ENCODE results near the gene CYP4V2. TPM values are rescaled to one million over a fixed set of nuclear protein-coding genes. Genes with fewer than 3 reads are reported as not detected.

The CYP4V2 gene
- total RNA-seq, 4 donors from 2014 or later, result 27.7 to 36.0 (median 31.7) TPM

GRCh38 chr4:186167605-186168004, 23.8 kb upstream of the CYP4V2 start:
- no peak for DNase-seq (ENCODE audit: low spot score)
- TF ChIP-seq CTCF (IDR thresholded peaks at IDR 0.05), result no peak
- no peak for ATAC-seq (ENCODE audit: low FRiP score)

GRCh38 chr4:186168750-186169149, 22.6 kb upstream of the CYP4V2 start:
- DNase-seq (ENCODE audit: low spot score), result no peak
- ATAC-seq (ENCODE audit: low FRiP score), result no peak
- no peak for TF ChIP-seq CTCF (IDR thresholded peaks at IDR 0.05)

- no peak for DNase-seq (ENCODE audit: low spot score)
- ATAC-seq (ENCODE audit: low FRiP score), result no peak
- no peak for TF ChIP-seq CTCF (IDR thresholded peaks at IDR 0.05)
Measured at GRCh38 chr4:186169333-186169944, 21.9 kb upstream of the CYP4V2 start.

GRCh38 chr4:186169945-186170802, 21.2 kb upstream of the CYP4V2 start:
- no peak for TF ChIP-seq CTCF (IDR thresholded peaks at IDR 0.05)
- DNase-seq (ENCODE audit: low spot score), result no peak
- ATAC-seq (ENCODE audit: low FRiP score), result no peak

- no peak for TF ChIP-seq CTCF (IDR thresholded peaks at IDR 0.05)
- ATAC-seq (ENCODE audit: low FRiP score) (no peak), DNase-seq (ENCODE audit: low spot score) (no peak)
Measured at GRCh38 chr4:186170966-186171365, 20.4 kb upstream of the CYP4V2 start.

GRCh38 chr4:186172546-186172945, 18.8 kb upstream of the CYP4V2 start:
- ATAC-seq (ENCODE audit: low FRiP score), result no peak

More at GRCh38 chr4:186172546-186172945, 18.8 kb upstream of the CYP4V2 start:
- DNase-seq (ENCODE audit: low spot score), result no peak
- TF ChIP-seq CTCF (IDR thresholded peaks at IDR 0.05), result no peak

Measured in omental fat pad (tissue), 4 donors.